ENCODE data around the gene VWA8. TPM values are rescaled to one million over a fixed set of nuclear protein-coding genes. Genes with fewer than 3 reads are reported as not detected.

The VWA8 gene
- polyA plus RNA-seq, 1 donor (not counting 4 experiments of a cell fraction or from before 2014, with no cell fraction given), result 17.8 TPM

- peaks cover 35% of the 10 kb centered on the region for H3K4me1 ChIP-seq (ENCODE audit: control insufficient read depth, extremely low read depth, insufficient read depth, low read length)
- no peaks in the 10 kb centered on the region for H4K20me1 ChIP-seq (ENCODE audit: control insufficient read depth, extremely low read depth, insufficient read depth, low read length)
- peak overlapping the region; percentile 55 for H3K4me2 ChIP-seq (ENCODE audit: control insufficient read depth, extremely low read depth, insufficient read depth, low read depth, low read length)
- no peak overlapping the region for H3K4me3 ChIP-seq (ENCODE audit: control insufficient read depth in 2 of 3, extremely low read depth in 1 of 3, insufficient read depth in 2 of 3, low read depth in 1 of 3, low read length in 3 of 3)
- dilution Hi-C loops (cut with MboI; ENCODE audit: extremely low pct_ligation_motif_present, low sequenced_read_pairs), result no loop called here
- peaks cover 3% of the 10 kb centered on the region for H3K9me3 ChIP-seq (ENCODE audit: control insufficient read depth, low read depth, low read length)
- no peaks in the 10 kb centered on the region for H3K36me3 ChIP-seq (ENCODE audit: control insufficient read depth in 2 of 2, extremely low read depth in 1 of 2, insufficient read depth in 2 of 2, low read length in 2 of 2)
- H3K79me2 ChIP-seq (ENCODE audit: control insufficient read depth, insufficient read depth, low read length), result no peaks in the 10 kb centered on the region
- H3K9ac ChIP-seq (ENCODE audit: control insufficient read depth, extremely low read depth, insufficient read depth, low read length), result no peak overlapping the region
- FAIRE-seq (peak; percentile 98), DNase-seq (ENCODE audit: low read depth, low spot score) (peak; percentile 36)
- TF ChIP-seq EZH2 (IDR thresholded peaks at IDR 0.05; ENCODE audit: low read length) (no peak), CTCF (optimal IDR thresholded peaks at IDR 0.05 in 1 of 3, IDR thresholded peaks at IDR 0.05 in 1 of 3, conservative IDR thresholded peaks at IDR 0.05 in 1 of 3; ENCODE audit: extremely low read depth in 1 of 3, insufficient read depth in 2 of 3, low read length in 3 of 3) (no peak)
- H2AFZ ChIP-seq (ENCODE audit: control insufficient read depth, low read length), result no peak overlapping the region
- no peaks in the 10 kb centered on the region for H3K9me1 ChIP-seq (ENCODE audit: control insufficient read depth, extremely low read depth, insufficient read depth, low read length)
- peaks cover 17% of the 10 kb centered on the region for H3K27me3 ChIP-seq (ENCODE audit: control insufficient read depth, extremely low read depth, insufficient read depth, low read length)
- no peak overlapping the region for H3K27ac ChIP-seq (ENCODE audit: control insufficient read depth, insufficient read depth, low read length)
Measured at GRCh38 chr13:41546372-41547190, 414.3 kb downstream of the VWA8 start.

GRCh38 chr13:41545432-41545707, 415.5 kb downstream of the VWA8 start:
- dilution Hi-C loops (cut with MboI; ENCODE audit: extremely low pct_ligation_motif_present, low sequenced_read_pairs), result no loop called here
- DNase-seq (ENCODE audit: low read depth, low spot score), result no peak
- Histone ChIP-seq H3K4me1 (ENCODE audit: control insufficient read depth, extremely low read depth, insufficient read depth, low read length) (peaks cover 35% of the 10 kb centered on the region), H4K20me1 (ENCODE audit: control insufficient read depth, extremely low read depth, insufficient read depth, low read length) (no peaks in the 10 kb centered on the region), H3K27me3 (ENCODE audit: control insufficient read depth, extremely low read depth, insufficient read depth, low read length) (peaks cover 11% of the 10 kb centered on the region), H2AFZ (ENCODE audit: control insufficient read depth, low read length) (no peak overlapping the region), H3K36me3 (ENCODE audit: control insufficient read depth in 2 of 2, extremely low read depth in 1 of 2, insufficient read depth in 2 of 2, low read length in 2 of 2) (no peaks in the 10 kb centered on the region), H3K9me3 (ENCODE audit: control insufficient read depth, low read depth, low read length) (peaks cover 3% of the 10 kb centered on the region), H3K4me3 (ENCODE audit: control insufficient read depth in 2 of 3, extremely low read depth in 1 of 3, insufficient read depth in 2 of 3, low read depth in 1 of 3, low read length in 3 of 3) (no peak overlapping the region), H3K79me2 (ENCODE audit: control insufficient read depth, insufficient read depth, low read length) (no peaks in the 10 kb centered on the region), H3K27ac (ENCODE audit: control insufficient read depth, insufficient read depth, low read length) (peak overlapping the region; percentile 11), H3K9ac (ENCODE audit: control insufficient read depth, extremely low read depth, insufficient read depth, low read length) (no peak overlapping the region), H3K9me1 (ENCODE audit: control insufficient read depth, extremely low read depth, insufficient read depth, low read length) (no peaks in the 10 kb centered on the region), H3K4me2 (ENCODE audit: control insufficient read depth, extremely low read depth, insufficient read depth, low read depth, low read length) (peak overlapping the region; percentile 55)
- peak; percentile 88 for FAIRE-seq
- TF ChIP-seq EZH2 (IDR thresholded peaks at IDR 0.05; ENCODE audit: low read length), result no peak
